Stimulated activated naive CD4-positive, alpha-beta T cell (primary cell): Measurements from ENCODE around the gene VENTX.

Source experiments
- DNase-seq, 6 experiments: peaks; one replicate each; lab custom pipeline; 2025; lab: John Stamatoyannopoulos, UW

The VENTX gene

GRCh38 chr10:133271521-133272300 is 34.1 kb downstream of the VENTX start:
- no peak for DNase-seq

- DNase-seq, result no peak
Measured at GRCh38 chr10:133272301-133272963, 34.8 kb downstream of the VENTX start.

GRCh38 chr10:133272964-133273420 is 35.3 kb downstream of the VENTX start:
- DNase-seq, result no peak

- no peak for DNase-seq
Measured at GRCh38 chr10:133273534-133274143, 36.0 kb downstream of the VENTX start.

- DNase-seq, result peak; percentile 75 to 84 (median 80)
Measured at GRCh38 chr10:133274751-133275683, 37.4 kb downstream of the VENTX start.

- DNase-seq, result peak; percentile 19 to 49 (median 32)
Measured at GRCh38 chr10:133275684-133276092, 38.0 kb downstream of the VENTX start.

GRCh38 chr10:133276100-133276434 is 38.4 kb downstream of the VENTX start:
- DNase-seq, result no peak

- DNase-seq, result peak in 5 of 6 experiments; percentile 31 to 61 (median 61)
Measured at GRCh38 chr10:133276435-133277201, 39.0 kb downstream of the VENTX start, which contains the start of gene ADAM8. Gene ADAM8, minus strand, starts transcription at chr10:133276868. Its CDS starts 51 bp downstream, at chr10:133276817.

- no peak for DNase-seq
Measured at GRCh38 chr10:133277277-133277992, 39.8 kb downstream of the VENTX start.

- DNase-seq, result no peak
Measured at GRCh38 chr10:133277993-133278576, 40.4 kb downstream of the VENTX start.

- DNase-seq, result peak in 2 of 6 experiments; percentile 13 to 25
Measured at GRCh38 chr10:133278577-133279265, 41.1 kb downstream of the VENTX start.

GRCh38 chr10:133279326-133280226 is 41.9 kb downstream of the VENTX start:
- DNase-seq, result no peak

GRCh38 chr10:133280391-133281059 is 42.9 kb downstream of the VENTX start:
- no peak for DNase-seq

GRCh38 chr10:133281084-133281483 is 43.4 kb downstream of the VENTX start:
- no peak for DNase-seq

- no peak for DNase-seq
Measured at GRCh38 chr10:133281628-133282372, 44.1 kb downstream of the VENTX start.

GRCh38 chr10:133282846-133283390 is 45.3 kb downstream of the VENTX start:
- DNase-seq, result no peak

GRCh38 chr10:133283931-133284330 is 46.3 kb downstream of the VENTX start:
- DNase-seq, result no peak
